SU-DHL-6 (cell line): ENCODE measurements around the gene EMC9.

ENCODE experiments used
- CTCF ChIP-seq: fragments of 200-600 bp; sonication (generic); IDR thresholded peaks from one replicate; pipeline ENCODE4 v1.5.1; 2017; ENCODE audit warnings: antibody characterized with exemption, mild to moderate bottlenecking, low read length, moderate library complexity; ENCODE audit not compliant: insufficient read depth, poor library complexity, severe bottlenecking
- EZH2phosphoT487 ChIP-seq: fragments of 200-600 bp; sonication (generic), shearing (Covaris generic); conservative IDR thresholded peaks from 2 replicates; pipeline ENCODE4 v1.6.1; 2018; ENCODE audit warnings: mild to moderate bottlenecking, antibody characterized with exemption, low read length, moderate library complexity, mixed read lengths

DNA sequence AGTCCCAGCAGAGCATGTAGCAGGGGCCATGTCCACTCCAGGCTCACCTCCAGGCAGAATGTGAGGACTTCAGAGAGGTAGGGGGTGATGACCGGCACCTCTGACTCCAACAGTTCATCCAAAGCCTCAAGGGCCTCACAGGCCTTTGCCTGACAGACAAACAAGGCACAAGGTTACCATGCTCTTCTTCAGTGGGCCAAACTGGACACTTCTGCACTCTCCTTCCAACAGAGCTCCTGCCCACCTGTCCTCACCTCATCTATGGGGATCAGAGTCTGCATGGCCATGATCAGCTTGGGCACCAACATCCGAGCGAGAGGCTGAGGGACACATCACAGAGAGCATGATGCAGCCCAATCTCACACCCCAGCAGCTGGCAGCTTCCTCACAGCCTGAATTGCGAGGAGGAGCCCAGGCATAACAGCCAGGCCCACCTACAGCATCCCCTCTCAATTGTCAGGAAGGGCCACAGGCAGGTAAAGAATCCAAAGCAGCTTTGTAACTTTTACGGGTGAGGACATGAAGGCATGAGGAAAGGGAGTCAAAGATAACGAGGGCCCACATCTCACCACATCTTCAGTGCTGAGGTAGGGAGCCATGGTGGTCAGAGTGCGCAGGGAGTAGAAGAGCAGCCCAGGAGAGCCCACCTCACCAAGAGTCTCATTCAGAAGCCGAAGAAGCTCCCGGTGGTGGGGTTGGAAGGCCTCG lies 45.6 kb upstream of the EMC9 start:
- TF ChIP-seq CTCF = no peak
- no peak for TF ChIP-seq EZH2phosphoT487
